Duodenal mucosa (tissue), 2 donors: ENCODE data around the gene THBS1.

ENCODE experiments used
- H3K27ac ChIP-seq: one replicate; pipeline ENCODE4 v1.7.0; 2013; ENCODE audit warnings: low read depth, low read length
- H3K27me3 ChIP-seq, 2 donors: one replicate each; pipeline ENCODE4 v1.7.0; 2013; ENCODE audit warnings: low read length in 2 of 2, control low read depth in 1 of 2; ENCODE audit not compliant: insufficient read depth in 2 of 2, control insufficient read depth in 1 of 2
- H3K36me3 ChIP-seq, 2 donors: one replicate each; pipeline ENCODE4 v1.7.0; 2013; ENCODE audit warnings: low read length in 2 of 2, control low read depth in 1 of 2; ENCODE audit not compliant: insufficient read depth in 2 of 2, control insufficient read depth in 1 of 2
- H3K4me1 ChIP-seq, 2 donors: one replicate each; pipeline ENCODE4 v1.7.0; 2013; ENCODE audit warnings: low read length in 2 of 2, control low read depth in 1 of 2; ENCODE audit not compliant: insufficient read depth in 2 of 2, control insufficient read depth in 1 of 2
- H3K4me3 ChIP-seq, 2 donors: one replicate each; pipeline ENCODE4 v1.7.0; 2013; ENCODE audit warnings: low read length in 2 of 2, low read depth in 1 of 2
- H3K9ac ChIP-seq, 2 donors: one replicate each; pipeline ENCODE4 v1.7.0; 2013; ENCODE audit warnings: low read length in 2 of 2, low read depth in 1 of 2
- H3K9me3 ChIP-seq, 2 donors: one replicate each; pipeline ENCODE4 v1.7.0; 2013; ENCODE audit warnings: low read length in 2 of 2, control low read depth in 1 of 2; ENCODE audit not compliant: control insufficient read depth in 1 of 2

Gene THBS1

DNA sequence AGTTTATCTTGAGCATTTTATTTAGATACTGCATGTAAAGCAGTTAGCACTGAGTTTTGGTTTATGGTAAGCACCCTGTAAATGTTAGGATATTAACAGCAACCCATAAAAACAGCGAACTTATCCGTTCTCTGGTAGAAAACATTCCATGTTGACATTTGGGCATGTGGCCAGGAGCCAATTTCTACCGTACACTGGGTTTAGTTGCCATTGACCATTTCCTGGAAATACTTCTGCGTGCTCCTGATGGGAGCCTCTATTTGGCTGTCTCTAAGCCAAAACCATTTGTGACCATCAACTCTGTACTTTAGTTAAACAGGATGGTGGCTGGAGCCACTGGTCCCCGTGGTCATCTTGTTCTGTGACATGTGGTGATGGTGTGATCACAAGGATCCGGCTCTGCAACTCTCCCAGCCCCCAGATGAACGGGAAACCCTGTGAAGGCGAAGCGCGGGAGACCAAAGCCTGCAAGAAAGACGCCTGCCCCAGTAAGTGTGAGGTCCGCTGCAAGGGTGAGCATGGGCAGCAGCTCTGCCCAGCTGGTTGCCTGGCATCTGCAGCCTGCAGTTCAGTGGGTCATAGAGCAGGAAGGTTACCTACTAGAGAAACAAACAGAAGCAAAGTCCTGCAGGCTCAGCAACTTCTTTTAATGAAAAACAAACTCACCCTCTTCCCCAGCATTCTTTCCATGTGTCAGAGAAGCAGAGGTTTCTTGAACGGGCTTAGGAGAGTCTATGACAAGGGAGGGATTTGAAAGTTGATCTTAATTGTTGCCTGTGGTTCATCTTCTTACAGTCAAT, 7.1 kb downstream of the THBS1 start:
- H3K9me3 ChIP-seq: no peaks in the 10 kb centered on the region
- no peak overlapping the region for H3K27ac ChIP-seq
- no peak overlapping the region for H3K9ac ChIP-seq
- no peaks in the 10 kb centered on the region for H3K27me3 ChIP-seq
- H3K36me3 ChIP-seq: peaks cover 0 to 35% of the 10 kb centered on the region in 2 donors
- H3K4me1 ChIP-seq: peaks cover 0 to 6% of the 10 kb centered on the region in 2 donors
- no peak overlapping the region for H3K4me3 ChIP-seq

GRCh38 chr15:39588531-39589192, 7.8 kb downstream of the THBS1 start:
- peaks cover 0 to 42% of the 10 kb centered on the region in 2 donors for H3K36me3 ChIP-seq
- H3K9ac ChIP-seq: no peak overlapping the region
- no peak overlapping the region for H3K4me3 ChIP-seq
- H3K27me3 ChIP-seq: no peaks in the 10 kb centered on the region
- H3K9me3 ChIP-seq: no peaks in the 10 kb centered on the region
- H3K4me1 ChIP-seq: peaks cover 0 to 6% of the 10 kb centered on the region in 2 donors
- H3K27ac ChIP-seq: no peak overlapping the region

- Histone ChIP-seq H3K4me3 (no peak overlapping the region), H3K9me3 (no peaks in the 10 kb centered on the region), H3K27ac (no peak overlapping the region), H3K36me3 (peaks cover 0 to 43% of the 10 kb centered on the region in 2 donors), H3K9ac (no peak overlapping the region), H3K4me1 (peaks cover 0 to 6% of the 10 kb centered on the region in 2 donors), H3K27me3 (no peaks in the 10 kb centered on the region)
Measured at GRCh38 chr15:39589193-39589814, 8.4 kb downstream of the THBS1 start.

- no peaks in the 10 kb centered on the region for H3K27me3 ChIP-seq
- peaks cover 0 to 43% of the 10 kb centered on the region in 2 donors for H3K36me3 ChIP-seq
- no peaks in the 10 kb centered on the region for H3K9me3 ChIP-seq
- no peak overlapping the region for H3K4me3 ChIP-seq
- no peak overlapping the region for H3K27ac ChIP-seq
- peaks cover 0 to 5% of the 10 kb centered on the region in 2 donors for H3K4me1 ChIP-seq
- no peak overlapping the region for H3K9ac ChIP-seq
Measured at GRCh38 chr15:39589815-39590644, 9.2 kb downstream of the THBS1 start.

DNA sequence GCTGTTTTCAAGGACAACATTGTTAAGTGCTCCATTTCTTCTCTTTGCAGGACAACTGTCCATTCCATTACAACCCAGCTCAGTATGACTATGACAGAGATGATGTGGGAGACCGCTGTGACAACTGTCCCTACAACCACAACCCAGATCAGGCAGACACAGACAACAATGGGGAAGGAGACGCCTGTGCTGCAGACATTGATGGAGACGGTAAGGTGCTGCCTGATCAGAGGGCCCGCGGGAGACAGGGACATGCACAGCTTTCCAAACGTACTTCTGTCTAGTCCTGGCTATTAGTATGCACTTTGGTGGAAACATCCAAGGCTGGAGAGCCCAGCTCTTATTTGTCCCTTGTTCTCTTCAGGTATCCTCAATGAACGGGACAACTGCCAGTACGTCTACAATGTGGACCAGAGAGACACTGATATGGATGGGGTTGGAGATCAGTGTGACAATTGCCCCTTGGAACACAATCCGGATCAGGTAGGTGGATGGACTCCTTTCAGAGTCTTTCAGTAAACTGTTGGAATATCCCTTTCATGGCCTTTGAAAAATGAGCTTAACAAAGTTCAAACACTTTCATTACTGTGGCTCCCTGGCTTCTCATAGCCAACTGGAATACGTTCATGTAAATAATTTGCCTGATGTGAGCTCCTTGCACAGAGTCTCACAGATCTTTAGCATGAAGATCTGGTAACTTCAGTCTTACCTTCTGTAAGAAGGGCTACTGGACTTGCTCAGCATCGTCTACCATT, 10.4 kb downstream of the THBS1 start:
- peaks cover 3 to 37% of the 10 kb centered on the region in 2 donors for H3K36me3 ChIP-seq
- H3K27ac ChIP-seq: no peak overlapping the region
- H3K9ac ChIP-seq: no peak overlapping the region
- no peaks in the 10 kb centered on the region for H3K27me3 ChIP-seq
- no peak overlapping the region for H3K4me3 ChIP-seq
- H3K4me1 ChIP-seq: no peaks in the 10 kb centered on the region
- H3K9me3 ChIP-seq: no peaks in the 10 kb centered on the region

- H3K27me3 ChIP-seq: no peaks in the 10 kb centered on the region
- no peak overlapping the region for H3K4me3 ChIP-seq
- H3K27ac ChIP-seq: no peak overlapping the region
- H3K36me3 ChIP-seq: peaks cover 3 to 37% of the 10 kb centered on the region in 2 donors
- H3K4me1 ChIP-seq: no peaks in the 10 kb centered on the region
- no peaks in the 10 kb centered on the region for H3K9me3 ChIP-seq
- no peak overlapping the region for H3K9ac ChIP-seq
Measured at GRCh38 chr15:39591896-39592315, 11.0 kb downstream of the THBS1 start.

- Histone ChIP-seq H3K36me3 (peaks cover 3 to 33% of the 10 kb centered on the region in 2 donors), H3K4me3 (no peak overlapping the region), H3K4me1 (no peaks in the 10 kb centered on the region), H3K9ac (no peak overlapping the region), H3K9me3 (no peaks in the 10 kb centered on the region), H3K27me3 (no peaks in the 10 kb centered on the region), H3K27ac (no peak overlapping the region)
Measured at GRCh38 chr15:39592500-39592899, 11.6 kb downstream of the THBS1 start.

DNA sequence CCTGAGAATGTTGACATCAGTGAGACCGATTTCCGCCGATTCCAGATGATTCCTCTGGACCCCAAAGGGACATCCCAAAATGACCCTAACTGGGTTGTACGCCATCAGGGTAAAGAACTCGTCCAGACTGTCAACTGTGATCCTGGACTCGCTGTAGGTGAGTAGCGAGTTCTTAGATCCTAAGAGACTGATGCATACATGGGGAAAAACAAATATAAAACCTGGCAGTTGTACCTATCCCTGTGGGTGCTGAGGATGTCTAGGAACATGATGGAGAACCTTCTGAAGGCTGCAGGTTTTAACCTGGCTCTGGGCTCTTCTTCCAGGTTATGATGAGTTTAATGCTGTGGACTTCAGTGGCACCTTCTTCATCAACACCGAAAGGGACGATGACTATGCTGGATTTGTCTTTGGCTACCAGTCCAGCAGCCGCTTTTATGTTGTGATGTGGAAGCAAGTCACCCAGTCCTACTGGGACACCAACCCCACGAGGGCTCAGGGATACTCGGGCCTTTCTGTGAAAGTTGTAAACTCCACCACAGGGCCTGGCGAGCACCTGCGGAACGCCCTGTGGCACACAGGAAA, 12.3 kb downstream of the THBS1 start:
- Histone ChIP-seq H3K36me3 (peaks cover 3 to 33% of the 10 kb centered on the region in 2 donors), H3K9me3 (no peaks in the 10 kb centered on the region), H3K27ac (no peak overlapping the region), H3K27me3 (no peaks in the 10 kb centered on the region), H3K4me3 (no peak overlapping the region), H3K4me1 (no peaks in the 10 kb centered on the region), H3K9ac (no peak overlapping the region)
